ENCODE data around the gene THSD4.

- TF ChIP-seq CTCF (IDR thresholded peaks at IDR 0.05; ENCODE audit: insufficient read depth, low read depth, low read length) (no peak), EZH2 (IDR thresholded peaks at IDR 0.05; ENCODE audit: insufficient read depth, low read length) (no peak)
Observed at GRCh38 chr15:71228403-71228802, 113.1 kb downstream of the THSD4 start.
